ENCODE data around the gene IQSEC2.
A peak's percentile ranks its signal among the peaks of the same experiment; 100 is the strongest.

IQSEC2 gene

GRCh38 chrX:53234484-53234883, 46.9 kb downstream of the IQSEC2 start:
- peaks cover 7% of the 10 kb centered on the region; the same call in 1 of the 2 replicates for H4K20me1 ChIP-seq
- H3K27ac ChIP-seq, result no peak overlapping the region
- no peaks in the 10 kb centered on the region for H3K4me1 ChIP-seq
- peaks cover 53% of the 10 kb centered on the region for H3K27me3 ChIP-seq
- H3K36me3 ChIP-seq, result no peaks in the 10 kb centered on the region
- H3K9ac ChIP-seq, result no peak overlapping the region
- H3K4me2 ChIP-seq, result no peak overlapping the region
- TF ChIP-seq Cebpa-rat (IDR thresholded peaks at IDR 0.05), result no peak
- H3K9me3 ChIP-seq, result no peaks in the 10 kb centered on the region
- H3K4me3 ChIP-seq, result no peak overlapping the region

- H3K27ac ChIP-seq, result no peak overlapping the region
- H3K9ac ChIP-seq, result no peak overlapping the region
- TF ChIP-seq Cebpa-rat (IDR thresholded peaks at IDR 0.05), result no peak
- peaks cover 7% of the 10 kb centered on the region; the same call in 1 of the 2 replicates for H4K20me1 ChIP-seq
- no peak overlapping the region for H3K4me2 ChIP-seq
- no peaks in the 10 kb centered on the region for H3K4me1 ChIP-seq
- no peaks in the 10 kb centered on the region for H3K9me3 ChIP-seq
- H3K27me3 ChIP-seq, result peaks cover 49% of the 10 kb centered on the region
- H3K36me3 ChIP-seq, result no peaks in the 10 kb centered on the region
- H3K4me3 ChIP-seq, result no peak overlapping the region
These were observed 47.8 kb downstream of the IQSEC2 start for GRCh38 chrX:53233536-53233935.

- Histone ChIP-seq H3K4me3 (no peak overlapping the region), H3K4me1 (peaks cover 15% of the 10 kb centered on the region), H3K27me3 (peaks cover 17% of the 10 kb centered on the region; the same call in 1 of the 2 replicates), H3K27ac (no peak overlapping the region), H4K20me1 (no peaks in the 10 kb centered on the region), H3K9ac (no peak overlapping the region), H3K9me3 (no peaks in the 10 kb centered on the region), H3K36me3 (no peaks in the 10 kb centered on the region), H3K4me2 (no peak overlapping the region)
- no peak for TF ChIP-seq Cebpa-rat (IDR thresholded peaks at IDR 0.05)
These were observed 51.3 kb downstream of the IQSEC2 start for GRCh38 chrX:53230116-53230515.

- Histone ChIP-seq H3K27me3 (peaks cover 16% of the 10 kb centered on the region; the same call in 1 of the 2 replicates), H3K9ac (no peak overlapping the region), H3K4me2 (peak overlapping the region; percentile 18), H3K27ac (no peak overlapping the region), H3K9me3 (no peaks in the 10 kb centered on the region), H3K4me3 (no peak overlapping the region), H4K20me1 (peaks cover 23% of the 10 kb centered on the region), H3K4me1 (peaks cover 32% of the 10 kb centered on the region), H3K36me3 (peaks cover 9% of the 10 kb centered on the region; the same call in 1 of the 2 replicates)
- TF ChIP-seq Cebpa-rat (IDR thresholded peaks at IDR 0.05), result no peak
These were observed 54.1 kb downstream of the IQSEC2 start for GRCh38 chrX:53227224-53227765.

- Histone ChIP-seq H3K4me3 (peak within 1 kb of the TSS; percentile 92), H3K27ac (peak within 1 kb of the TSS; percentile 100), H4K20me1 (peaks cover 45% of the 10 kb centered on the region), H3K36me3 (peaks cover 29% of the 10 kb centered on the region), H3K27me3 (no peaks in the 10 kb centered on the region), H3K9me3 (no peaks in the 10 kb centered on the region), H3K4me1 (peaks cover 41% of the 10 kb centered on the region), H3K9ac (peak within 1 kb of the TSS; percentile 99), H3K4me2 (peak within 1 kb of the TSS; percentile 99)
- no peak for TF ChIP-seq Cebpa-rat (IDR thresholded peaks at IDR 0.05)
These were observed 56.3 kb downstream of the IQSEC2 start, which contains the start of gene KDM5C for GRCh38 chrX:53224860-53225797. KDM5C (minus strand) TSS chrX:53225207; CDS start chrX:53224889, 318 bp downstream.

- peak overlapping the region; percentile 92 for H3K4me3 ChIP-seq
- peaks cover 38% of the 10 kb centered on the region for H3K36me3 ChIP-seq
- no peaks in the 10 kb centered on the region for H3K27me3 ChIP-seq
- peaks cover 41% of the 10 kb centered on the region for H3K4me1 ChIP-seq
- H3K9ac ChIP-seq, result peak overlapping the region; percentile 99
- peak overlapping the region; percentile 100 for H3K27ac ChIP-seq
- no peak for TF ChIP-seq Cebpa-rat (IDR thresholded peaks at IDR 0.05)
- H3K9me3 ChIP-seq, result no peaks in the 10 kb centered on the region
- peaks cover 54% of the 10 kb centered on the region for H4K20me1 ChIP-seq
- peak overlapping the region; percentile 99 for H3K4me2 ChIP-seq
These were observed 57.2 kb downstream of the IQSEC2 start for GRCh38 chrX:53223955-53224859.

- Histone ChIP-seq H3K4me2 (peak overlapping the region; percentile 99), H4K20me1 (peaks cover 64% of the 10 kb centered on the region), H3K4me3 (peak overlapping the region; percentile 92), H3K36me3 (peaks cover 48% of the 10 kb centered on the region), H3K4me1 (peaks cover 41% of the 10 kb centered on the region), H3K9me3 (no peaks in the 10 kb centered on the region), H3K27ac (peak overlapping the region; percentile 100; the same call in 1 of the 2 replicates), H3K27me3 (no peaks in the 10 kb centered on the region), H3K9ac (peak overlapping the region; percentile 99)
- TF ChIP-seq Cebpa-rat (IDR thresholded peaks at IDR 0.05), result no peak
These were observed 58.2 kb downstream of the IQSEC2 start for GRCh38 chrX:53223068-53223693.
